Measurements from ENCODE around the gene DNM3.

DNA sequence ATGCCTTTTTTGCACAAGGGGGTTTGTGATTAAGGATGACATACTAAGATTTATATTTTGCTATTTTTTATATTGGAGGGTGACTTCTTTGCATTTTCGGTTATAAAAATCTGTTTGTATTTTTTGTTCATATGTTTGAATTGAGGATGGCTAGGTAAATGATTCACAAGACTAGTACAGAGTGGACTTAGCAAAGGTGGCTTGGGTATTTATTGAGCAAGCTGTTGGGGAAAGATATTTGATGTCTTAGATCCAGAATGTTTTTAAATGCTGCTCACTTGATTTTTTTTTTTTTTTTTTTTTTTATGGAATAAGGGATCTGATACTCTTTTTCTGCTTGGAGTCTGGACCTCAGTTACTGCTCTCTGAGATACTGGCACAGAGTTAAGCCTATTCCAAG, 100.6 kb downstream of the DNM3 start:
- TF ChIP-seq, protein P1, sequence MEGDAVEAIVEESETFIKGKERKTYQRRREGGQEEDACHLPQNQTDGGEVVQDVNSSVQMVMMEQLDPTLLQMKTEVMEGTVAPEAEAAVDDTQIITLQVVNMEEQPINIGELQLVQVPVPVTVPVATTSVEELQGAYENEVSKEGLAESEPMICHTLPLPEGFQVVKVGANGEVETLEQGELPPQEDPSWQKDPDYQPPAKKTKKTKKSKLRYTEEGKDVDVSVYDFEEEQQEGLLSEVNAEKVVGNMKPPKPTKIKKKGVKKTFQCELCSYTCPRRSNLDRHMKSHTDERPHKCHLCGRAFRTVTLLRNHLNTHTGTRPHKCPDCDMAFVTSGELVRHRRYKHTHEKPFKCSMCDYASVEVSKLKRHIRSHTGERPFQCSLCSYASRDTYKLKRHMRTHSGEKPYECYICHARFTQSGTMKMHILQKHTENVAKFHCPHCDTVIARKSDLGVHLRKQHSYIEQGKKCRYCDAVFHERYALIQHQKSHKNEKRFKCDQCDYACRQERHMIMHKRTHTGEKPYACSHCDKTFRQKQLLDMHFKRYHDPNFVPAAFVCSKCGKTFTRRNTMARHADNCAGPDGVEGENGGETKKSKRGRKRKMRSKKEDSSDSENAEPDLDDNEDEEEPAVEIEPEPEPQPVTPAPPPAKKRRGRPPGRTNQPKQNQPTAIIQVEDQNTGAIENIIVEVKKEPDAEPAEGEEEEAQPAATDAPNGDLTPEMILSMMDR (IDR thresholded peaks at IDR 0.05), result no peak
- no peak for TF ChIP-seq EZH2 (IDR thresholded peaks at IDR 0.05; ENCODE audit: borderline replicate concordance, insufficient read depth, low read depth, low read length, poor library complexity, severe bottlenecking)
